ENCODE results near the gene ZDHHC15. TPM values are rescaled to one million over a fixed set of nuclear protein-coding genes. Genes with fewer than 3 reads are reported as not detected.

ZDHHC15 gene
- total RNA-seq, 1 donor = 1.1 TPM

GRCh38 chrX:75390470-75390869 is 132.4 kb downstream of the ZDHHC15 start:
- Histone ChIP-seq H3K4me3 (ENCODE audit: insufficient read depth, low read length) (no peak overlapping the region), H3K4me1 (ENCODE audit: insufficient read depth, low read length) (no peaks in the 10 kb centered on the region), H3K4me2 (ENCODE audit: insufficient read depth, low read length) (no peak overlapping the region), H4K20me1 (ENCODE audit: insufficient read depth, low read length) (no peaks in the 10 kb centered on the region), H3K27me3 (ENCODE audit: insufficient read depth, low read length) (no peaks in the 10 kb centered on the region), H3K9me3 (ENCODE audit: low read depth, low read length) (no peaks in the 10 kb centered on the region), H3K36me3 (ENCODE audit: insufficient read depth, low read length) (no peaks in the 10 kb centered on the region), H2AFZ (ENCODE audit: low read length) (no peak overlapping the region), H3K27ac (ENCODE audit: low read depth, low read length) (no peak overlapping the region), H3K79me2 (ENCODE audit: insufficient read depth, low read length) (no peaks in the 10 kb centered on the region)
- no peak for TF ChIP-seq CTCF (IDR thresholded peaks at IDR 0.05; ENCODE audit: extremely low read depth, low read depth, low read length)
- DNase-seq (ENCODE audit: insufficient read length, low spot score, missing footprints) = no peak

- no peak for TF ChIP-seq CTCF (IDR thresholded peaks at IDR 0.05; ENCODE audit: extremely low read depth, low read depth, low read length)
- H3K4me1 ChIP-seq (ENCODE audit: insufficient read depth, low read length) = no peaks in the 10 kb centered on the region
- H3K4me3 ChIP-seq (ENCODE audit: insufficient read depth, low read length) = no peak overlapping the region
- DNase-seq (ENCODE audit: insufficient read length, low spot score, missing footprints) = no peak
- no peaks in the 10 kb centered on the region for H3K36me3 ChIP-seq (ENCODE audit: insufficient read depth, low read length)
- no peak overlapping the region for H2AFZ ChIP-seq (ENCODE audit: low read length)
- H3K27me3 ChIP-seq (ENCODE audit: insufficient read depth, low read length) = no peaks in the 10 kb centered on the region
- no peak overlapping the region for H3K4me2 ChIP-seq (ENCODE audit: insufficient read depth, low read length)
- no peaks in the 10 kb centered on the region for H3K79me2 ChIP-seq (ENCODE audit: insufficient read depth, low read length)
- no peaks in the 10 kb centered on the region for H4K20me1 ChIP-seq (ENCODE audit: insufficient read depth, low read length)
- no peaks in the 10 kb centered on the region for H3K9me3 ChIP-seq (ENCODE audit: low read depth, low read length)
- no peak overlapping the region for H3K27ac ChIP-seq (ENCODE audit: low read depth, low read length)
Measured at GRCh38 chrX:75369721-75370120, 153.1 kb downstream of the ZDHHC15 start.

DNA sequence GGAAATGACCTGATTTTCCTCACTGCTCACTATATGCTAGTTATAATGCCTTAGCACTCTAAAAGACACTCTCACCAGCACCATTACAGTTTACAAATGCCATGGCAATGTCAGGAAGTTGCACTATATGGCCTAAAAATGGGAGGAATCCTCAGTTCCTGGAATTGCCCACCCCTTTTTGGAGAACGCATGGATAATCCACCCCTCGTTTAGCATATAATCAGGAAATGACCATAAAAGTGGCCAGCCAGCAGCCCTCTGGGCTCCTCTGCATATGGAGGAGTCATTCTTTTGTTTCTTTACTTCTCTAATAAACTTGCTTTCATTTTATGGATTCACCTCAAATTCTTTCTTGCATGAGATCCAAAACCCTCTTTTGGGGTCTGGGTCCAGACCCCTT is 156.0 kb downstream of the ZDHHC15 start:
- Histone ChIP-seq H3K9me3 (ENCODE audit: low read depth, low read length) (no peaks in the 10 kb centered on the region), H3K36me3 (ENCODE audit: insufficient read depth, low read length) (no peaks in the 10 kb centered on the region), H3K27me3 (ENCODE audit: insufficient read depth, low read length) (no peaks in the 10 kb centered on the region), H3K79me2 (ENCODE audit: insufficient read depth, low read length) (no peaks in the 10 kb centered on the region), H2AFZ (ENCODE audit: low read length) (no peak overlapping the region), H4K20me1 (ENCODE audit: insufficient read depth, low read length) (no peaks in the 10 kb centered on the region), H3K4me3 (ENCODE audit: insufficient read depth, low read length) (no peak overlapping the region), H3K27ac (ENCODE audit: low read depth, low read length) (no peak overlapping the region), H3K4me2 (ENCODE audit: insufficient read depth, low read length) (no peak overlapping the region), H3K4me1 (ENCODE audit: insufficient read depth, low read length) (no peaks in the 10 kb centered on the region)
- DNase-seq (ENCODE audit: insufficient read length, low spot score, missing footprints) = no peak
- no peak for TF ChIP-seq CTCF (IDR thresholded peaks at IDR 0.05; ENCODE audit: extremely low read depth, low read depth, low read length)

DNA sequence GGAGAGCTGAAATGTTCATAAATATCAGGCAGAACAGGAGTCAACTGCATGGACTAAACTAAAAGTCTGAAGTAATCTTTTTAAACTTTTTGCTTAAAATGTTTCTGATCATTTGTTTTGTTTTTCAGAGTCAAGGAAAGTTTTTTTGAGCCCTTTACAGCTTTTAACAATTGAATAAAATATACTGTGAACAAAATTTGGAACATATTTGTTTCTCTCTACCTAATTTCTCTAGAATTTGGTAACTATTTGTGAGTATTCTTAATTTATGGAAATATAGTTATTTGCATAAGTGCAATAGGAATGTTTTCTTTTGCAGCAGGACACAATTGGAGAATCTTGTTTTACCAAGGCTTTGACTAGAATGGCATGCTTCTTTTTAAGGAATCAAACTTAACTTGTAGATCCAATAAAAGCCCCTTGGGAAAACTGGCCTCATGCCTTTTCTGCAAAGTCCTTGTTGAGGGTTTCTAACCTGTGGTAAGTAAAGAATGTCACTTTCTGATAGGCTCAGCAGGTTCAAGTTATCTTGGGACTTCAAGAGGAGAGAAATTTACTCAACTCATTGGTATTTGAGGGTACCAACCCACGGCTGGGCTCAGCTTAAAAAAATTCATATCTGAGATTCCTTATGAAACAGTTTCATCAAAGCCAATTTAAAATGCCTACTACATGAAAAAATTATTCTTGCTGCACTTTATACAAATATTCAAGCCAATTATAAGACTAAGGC is 157.4 kb downstream of the ZDHHC15 start:
- no peak for TF ChIP-seq CTCF (IDR thresholded peaks at IDR 0.05; ENCODE audit: extremely low read depth, low read depth, low read length)
- H3K36me3 ChIP-seq (ENCODE audit: insufficient read depth, low read length) = no peaks in the 10 kb centered on the region
- H3K27me3 ChIP-seq (ENCODE audit: insufficient read depth, low read length) = no peaks in the 10 kb centered on the region
- no peaks in the 10 kb centered on the region for H4K20me1 ChIP-seq (ENCODE audit: insufficient read depth, low read length)
- H3K4me1 ChIP-seq (ENCODE audit: insufficient read depth, low read length) = no peaks in the 10 kb centered on the region
- no peak overlapping the region for H2AFZ ChIP-seq (ENCODE audit: low read length)
- no peaks in the 10 kb centered on the region for H3K9me3 ChIP-seq (ENCODE audit: low read depth, low read length)
- H3K4me2 ChIP-seq (ENCODE audit: insufficient read depth, low read length) = no peak overlapping the region
- no peaks in the 10 kb centered on the region for H3K79me2 ChIP-seq (ENCODE audit: insufficient read depth, low read length)
- no peak overlapping the region for H3K27ac ChIP-seq (ENCODE audit: low read depth, low read length)
- no peak for DNase-seq (ENCODE audit: insufficient read length, low spot score, missing footprints)
- H3K4me3 ChIP-seq (ENCODE audit: insufficient read depth, low read length) = no peak overlapping the region

All from osteoblast (primary cell).